ENCODE data around the gene SLC22A16.

Gene SLC22A16

DNA sequence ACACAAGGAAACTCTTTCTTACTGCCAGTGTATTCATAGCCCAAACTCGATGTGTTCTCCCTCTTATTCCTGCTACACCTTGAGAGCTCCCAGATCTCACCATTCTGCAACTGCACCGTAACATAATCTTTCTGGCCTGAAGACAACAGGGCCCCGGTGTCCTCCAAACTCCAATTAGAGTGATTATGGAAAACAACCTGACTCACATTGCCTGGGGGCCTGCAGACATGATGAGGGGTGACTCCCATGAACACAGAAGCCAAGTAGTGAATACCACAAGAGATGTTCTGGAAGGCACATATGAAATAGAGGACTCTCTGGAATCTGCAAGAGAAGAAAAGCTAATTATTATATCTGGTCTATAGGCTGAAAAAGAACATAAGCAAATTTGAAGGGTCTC, 19.7 kb downstream of the SLC22A16 start:
- H3K4me1 ChIP-seq (ENCODE audit: control insufficient read depth in 1 of 2, insufficient read depth in 2 of 2, low read length in 2 of 2) = no peaks in the 10 kb centered on the region
- H3K4me3 ChIP-seq (ENCODE audit: low read depth in 1 of 2, low read length in 2 of 2) = no peak overlapping the region
- peaks cover 0 to 5% of the 10 kb centered on the region in 2 donors for H3K9me3 ChIP-seq (ENCODE audit: control insufficient read depth in 1 of 2, low read length in 2 of 2)
- H3K36me3 ChIP-seq (ENCODE audit: control insufficient read depth in 1 of 2, insufficient read depth in 2 of 2, low read length in 2 of 2) = no peaks in the 10 kb centered on the region
- H3K27me3 ChIP-seq (ENCODE audit: control insufficient read depth in 1 of 2, insufficient read depth in 2 of 2, low read length in 2 of 2) = no peaks in the 10 kb centered on the region
- H3K27ac ChIP-seq (ENCODE audit: low read depth, low read length) = no peak overlapping the region
- no peak overlapping the region for H3K9ac ChIP-seq (ENCODE audit: low read depth in 1 of 2, low read length in 2 of 2)

DNA sequence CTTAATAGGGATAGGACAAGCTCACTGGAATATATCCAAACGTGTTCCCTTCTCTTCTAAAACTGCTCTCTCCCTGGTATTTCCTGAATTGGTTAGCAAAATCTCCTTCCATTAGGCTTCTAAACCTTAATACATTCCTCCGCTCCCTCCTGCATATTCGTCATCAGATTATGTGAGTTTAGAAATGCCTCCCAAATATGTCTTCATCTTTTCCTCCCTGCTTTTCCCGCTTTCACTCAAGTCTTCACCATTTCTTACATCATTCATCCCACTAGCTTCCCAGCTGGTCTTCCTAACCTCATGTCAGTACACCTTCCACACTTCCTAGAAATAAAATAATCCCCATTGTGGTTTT, 26.9 kb downstream of the SLC22A16 start:
- Histone ChIP-seq H3K9me3 (ENCODE audit: control insufficient read depth in 1 of 2, low read length in 2 of 2) (no peaks in the 10 kb centered on the region), H3K4me3 (ENCODE audit: low read depth in 1 of 2, low read length in 2 of 2) (no peak overlapping the region)

DNA sequence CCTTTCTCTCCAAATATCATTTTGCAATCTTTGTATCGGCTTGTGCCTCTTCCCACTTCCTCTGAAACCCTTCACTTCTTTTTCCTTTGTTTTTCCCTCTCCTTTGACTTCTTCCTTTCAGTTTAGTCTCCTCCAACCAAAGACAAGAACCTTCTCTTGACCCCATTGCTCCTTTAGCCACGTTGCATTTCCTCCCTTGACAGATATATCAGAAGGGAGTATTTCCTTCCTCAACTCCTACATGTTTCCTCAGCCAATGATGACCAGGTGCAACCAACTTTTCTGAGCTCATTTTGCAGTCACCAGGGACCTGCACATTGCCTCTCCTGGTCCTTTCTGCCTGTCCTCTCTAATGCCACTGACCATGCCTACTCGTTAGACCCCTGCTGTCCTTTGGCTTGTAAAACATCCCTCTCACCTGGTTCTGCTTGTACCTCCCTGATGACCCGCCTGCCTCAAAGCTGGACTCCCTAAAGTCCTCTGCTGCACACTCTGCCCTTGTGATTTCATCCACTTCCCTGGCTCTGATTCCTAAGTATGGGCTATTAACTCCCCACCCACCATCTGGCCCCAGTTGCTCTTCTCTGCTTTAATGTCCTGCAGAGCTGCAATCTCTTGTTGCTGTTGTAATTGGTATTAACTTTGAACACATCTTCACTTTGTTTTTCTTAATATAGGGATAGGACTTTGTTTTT, 27.4 kb downstream of the SLC22A16 start:
- no peak overlapping the region for H3K9ac ChIP-seq (ENCODE audit: low read depth in 1 of 2, low read length in 2 of 2)
- H3K4me3 ChIP-seq (ENCODE audit: low read depth in 1 of 2, low read length in 2 of 2) = no peak overlapping the region
- H3K36me3 ChIP-seq (ENCODE audit: control insufficient read depth in 1 of 2, insufficient read depth in 2 of 2, low read length in 2 of 2) = no peaks in the 10 kb centered on the region
- no peaks in the 10 kb centered on the region for H3K9me3 ChIP-seq (ENCODE audit: control insufficient read depth in 1 of 2, low read length in 2 of 2)
- no peaks in the 10 kb centered on the region for H3K4me1 ChIP-seq (ENCODE audit: control insufficient read depth in 1 of 2, insufficient read depth in 2 of 2, low read length in 2 of 2)
- no peaks in the 10 kb centered on the region for H3K27me3 ChIP-seq (ENCODE audit: control insufficient read depth in 1 of 2, insufficient read depth in 2 of 2, low read length in 2 of 2)
- no peak overlapping the region for H3K27ac ChIP-seq (ENCODE audit: low read depth, low read length)

More for the DNA sequence above, 26.9 kb downstream of the SLC22A16 start:
- no peaks in the 10 kb centered on the region for H3K27me3 ChIP-seq (ENCODE audit: control insufficient read depth in 1 of 2, insufficient read depth in 2 of 2, low read length in 2 of 2)
- no peak overlapping the region for H3K9ac ChIP-seq (ENCODE audit: low read depth in 1 of 2, low read length in 2 of 2)
- no peak overlapping the region for H3K27ac ChIP-seq (ENCODE audit: low read depth, low read length)
- no peaks in the 10 kb centered on the region for H3K36me3 ChIP-seq (ENCODE audit: control insufficient read depth in 1 of 2, insufficient read depth in 2 of 2, low read length in 2 of 2)
- H3K4me1 ChIP-seq (ENCODE audit: control insufficient read depth in 1 of 2, insufficient read depth in 2 of 2, low read length in 2 of 2) = no peaks in the 10 kb centered on the region

DNA sequence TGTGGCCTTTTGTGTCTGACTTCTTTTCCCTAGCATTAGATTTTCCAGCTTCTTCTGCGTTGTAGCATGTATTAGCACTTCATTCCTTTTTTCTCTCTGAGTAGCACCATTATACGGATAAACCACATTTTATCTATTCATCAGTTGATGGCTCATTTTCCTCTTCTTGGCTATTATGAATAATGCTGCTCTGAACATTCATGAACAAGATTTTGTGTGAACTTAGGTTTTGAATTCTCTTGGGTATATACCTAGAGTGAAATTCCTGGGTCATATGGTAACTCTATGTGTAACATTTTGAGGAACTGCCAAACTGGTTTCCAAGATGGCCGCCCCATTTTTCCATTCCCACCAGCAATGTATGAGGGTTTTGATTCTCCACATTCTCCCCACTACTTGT, 28.7 kb downstream of the SLC22A16 start:
- no peaks in the 10 kb centered on the region for H3K9me3 ChIP-seq (ENCODE audit: control insufficient read depth in 1 of 2, low read length in 2 of 2)
- H3K36me3 ChIP-seq (ENCODE audit: control insufficient read depth in 1 of 2, insufficient read depth in 2 of 2, low read length in 2 of 2) = no peaks in the 10 kb centered on the region
- H3K27ac ChIP-seq (ENCODE audit: low read depth, low read length) = no peak overlapping the region
- H3K4me1 ChIP-seq (ENCODE audit: control insufficient read depth in 1 of 2, insufficient read depth in 2 of 2, low read length in 2 of 2) = no peaks in the 10 kb centered on the region
- no peak overlapping the region for H3K9ac ChIP-seq (ENCODE audit: low read depth in 1 of 2, low read length in 2 of 2)
- H3K4me3 ChIP-seq (ENCODE audit: low read depth in 1 of 2, low read length in 2 of 2) = no peak overlapping the region
- no peaks in the 10 kb centered on the region for H3K27me3 ChIP-seq (ENCODE audit: control insufficient read depth in 1 of 2, insufficient read depth in 2 of 2, low read length in 2 of 2)

DNA sequence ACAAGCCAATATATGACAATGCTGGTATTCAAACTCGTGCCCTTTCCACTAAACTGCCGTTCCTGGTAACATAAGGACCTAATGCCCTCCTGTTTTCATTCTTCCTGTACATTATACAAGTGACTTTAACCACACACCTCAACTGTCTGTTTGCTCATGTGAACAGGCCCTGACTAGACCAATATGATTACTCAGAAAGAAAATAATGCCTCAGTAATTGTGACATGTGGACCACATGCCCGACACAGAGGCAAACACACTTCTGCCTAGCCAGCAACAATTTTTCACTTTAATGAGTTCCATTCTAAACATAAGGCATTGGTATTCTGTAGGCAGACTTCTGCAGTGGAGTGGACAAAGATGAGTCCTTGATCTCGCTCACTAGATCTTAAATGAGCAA, 30.0 kb downstream of the SLC22A16 start:
- H3K9ac ChIP-seq (ENCODE audit: low read depth in 1 of 2, low read length in 2 of 2) = no peak overlapping the region
- H3K4me1 ChIP-seq (ENCODE audit: control insufficient read depth in 1 of 2, insufficient read depth in 2 of 2, low read length in 2 of 2) = no peaks in the 10 kb centered on the region
- no peak overlapping the region for H3K27ac ChIP-seq (ENCODE audit: low read depth, low read length)
- no peaks in the 10 kb centered on the region for H3K9me3 ChIP-seq (ENCODE audit: control insufficient read depth in 1 of 2, low read length in 2 of 2)
- H3K4me3 ChIP-seq (ENCODE audit: low read depth in 1 of 2, low read length in 2 of 2) = no peak overlapping the region
- H3K27me3 ChIP-seq (ENCODE audit: control insufficient read depth in 1 of 2, insufficient read depth in 2 of 2, low read length in 2 of 2) = no peaks in the 10 kb centered on the region
- no peaks in the 10 kb centered on the region for H3K36me3 ChIP-seq (ENCODE audit: control insufficient read depth in 1 of 2, insufficient read depth in 2 of 2, low read length in 2 of 2)

DNA sequence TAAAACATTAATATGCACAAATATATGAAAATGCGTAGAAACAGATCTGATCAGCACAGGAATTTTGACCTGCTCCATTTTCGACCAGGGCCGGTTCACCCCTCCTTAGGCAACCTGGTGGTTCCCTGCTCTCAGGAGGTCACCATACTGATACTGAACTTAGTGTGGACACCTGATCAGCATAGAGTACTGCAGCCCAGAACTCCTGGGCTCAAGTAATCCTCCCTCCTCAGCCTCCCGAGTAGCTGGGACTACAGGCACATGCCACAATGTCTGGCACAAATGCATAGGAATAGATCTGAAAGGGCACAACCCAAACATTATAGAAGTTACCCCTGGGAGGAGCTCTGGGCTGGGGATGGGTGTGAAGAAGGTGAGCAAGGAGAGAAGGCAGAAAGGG, 36.4 kb downstream of the SLC22A16 start:
- no peaks in the 10 kb centered on the region for H3K27me3 ChIP-seq (ENCODE audit: control insufficient read depth in 1 of 2, insufficient read depth in 2 of 2, low read length in 2 of 2)
- no peaks in the 10 kb centered on the region for H3K36me3 ChIP-seq (ENCODE audit: control insufficient read depth in 1 of 2, insufficient read depth in 2 of 2, low read length in 2 of 2)
- no peak overlapping the region for H3K27ac ChIP-seq (ENCODE audit: low read depth, low read length)
- H3K9me3 ChIP-seq (ENCODE audit: control insufficient read depth in 1 of 2, low read length in 2 of 2) = no peaks in the 10 kb centered on the region
- H3K9ac ChIP-seq (ENCODE audit: low read depth in 1 of 2, low read length in 2 of 2) = no peak overlapping the region
- H3K4me3 ChIP-seq (ENCODE audit: low read depth in 1 of 2, low read length in 2 of 2) = no peak overlapping the region
- no peaks in the 10 kb centered on the region for H3K4me1 ChIP-seq (ENCODE audit: control insufficient read depth in 1 of 2, insufficient read depth in 2 of 2, low read length in 2 of 2)

DNA sequence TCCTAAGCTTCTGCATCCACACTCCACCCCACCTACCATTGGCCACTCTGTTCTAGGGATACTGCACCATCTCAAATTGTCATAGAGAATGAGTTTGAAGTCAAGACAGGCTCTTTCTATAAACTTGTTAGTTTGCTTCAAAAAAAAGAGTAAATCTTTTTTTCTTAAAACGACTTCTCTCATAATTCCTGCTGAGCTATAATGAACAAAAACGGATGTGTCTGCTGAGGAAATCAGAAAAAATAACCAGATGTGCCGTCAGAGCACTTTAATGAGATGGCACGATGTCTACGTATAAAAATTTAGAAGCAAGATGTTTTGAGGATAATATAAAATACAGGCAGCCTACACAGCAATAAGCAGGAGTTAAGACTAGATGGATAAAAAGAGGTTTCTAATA, 37.1 kb downstream of the SLC22A16 start:
- Histone ChIP-seq H3K4me3 (ENCODE audit: low read depth in 1 of 2, low read length in 2 of 2) (no peak overlapping the region), H3K27ac (ENCODE audit: low read depth, low read length) (no peak overlapping the region), H3K4me1 (ENCODE audit: control insufficient read depth in 1 of 2, insufficient read depth in 2 of 2, low read length in 2 of 2) (no peaks in the 10 kb centered on the region), H3K9ac (ENCODE audit: low read depth in 1 of 2, low read length in 2 of 2) (no peak overlapping the region), H3K27me3 (ENCODE audit: control insufficient read depth in 1 of 2, insufficient read depth in 2 of 2, low read length in 2 of 2) (no peaks in the 10 kb centered on the region), H3K9me3 (ENCODE audit: control insufficient read depth in 1 of 2, low read length in 2 of 2) (no peaks in the 10 kb centered on the region), H3K36me3 (ENCODE audit: control insufficient read depth in 1 of 2, insufficient read depth in 2 of 2, low read length in 2 of 2) (no peaks in the 10 kb centered on the region)

DNA sequence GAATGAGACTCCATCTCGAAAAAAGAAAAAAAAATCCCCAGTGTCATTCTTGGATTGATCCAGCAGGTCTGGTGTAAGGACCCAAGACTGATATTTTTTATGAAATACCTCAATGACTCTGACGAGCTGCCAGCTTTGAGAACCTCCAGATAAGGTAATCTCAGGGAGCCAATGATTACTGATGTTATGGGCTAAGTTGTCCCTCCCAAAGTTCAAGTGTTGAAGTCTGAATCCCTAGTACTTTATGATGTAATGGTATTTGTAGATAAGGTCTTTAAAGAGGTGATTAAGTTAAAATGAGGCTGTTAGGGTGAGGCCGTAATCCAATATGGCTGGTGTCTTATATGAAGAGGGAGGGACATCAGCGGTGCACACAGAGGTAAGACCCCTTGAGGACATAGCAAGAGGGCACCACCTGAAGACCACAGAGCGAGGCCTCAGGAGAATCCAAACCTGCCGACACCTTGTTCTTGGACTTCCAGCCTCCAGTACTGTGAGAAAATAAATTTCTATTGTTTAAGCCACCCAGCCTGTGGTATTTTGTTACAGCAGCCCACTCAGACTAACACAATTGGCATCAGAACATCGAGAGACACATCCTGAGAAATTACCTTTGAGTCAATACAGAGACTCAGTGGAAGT, 41.3 kb downstream of the SLC22A16 start:
- Histone ChIP-seq H3K9me3 (ENCODE audit: control insufficient read depth in 1 of 2, low read length in 2 of 2) (no peaks in the 10 kb centered on the region), H3K27me3 (ENCODE audit: control insufficient read depth in 1 of 2, insufficient read depth in 2 of 2, low read length in 2 of 2) (no peaks in the 10 kb centered on the region), H3K27ac (ENCODE audit: low read depth, low read length) (no peak overlapping the region), H3K9ac (ENCODE audit: low read depth in 1 of 2, low read length in 2 of 2) (no peak overlapping the region), H3K36me3 (ENCODE audit: control insufficient read depth in 1 of 2, insufficient read depth in 2 of 2, low read length in 2 of 2) (no peaks in the 10 kb centered on the region), H3K4me1 (ENCODE audit: control insufficient read depth in 1 of 2, insufficient read depth in 2 of 2, low read length in 2 of 2) (no peaks in the 10 kb centered on the region), H3K4me3 (ENCODE audit: low read depth in 1 of 2, low read length in 2 of 2) (no peak overlapping the region)

DNA sequence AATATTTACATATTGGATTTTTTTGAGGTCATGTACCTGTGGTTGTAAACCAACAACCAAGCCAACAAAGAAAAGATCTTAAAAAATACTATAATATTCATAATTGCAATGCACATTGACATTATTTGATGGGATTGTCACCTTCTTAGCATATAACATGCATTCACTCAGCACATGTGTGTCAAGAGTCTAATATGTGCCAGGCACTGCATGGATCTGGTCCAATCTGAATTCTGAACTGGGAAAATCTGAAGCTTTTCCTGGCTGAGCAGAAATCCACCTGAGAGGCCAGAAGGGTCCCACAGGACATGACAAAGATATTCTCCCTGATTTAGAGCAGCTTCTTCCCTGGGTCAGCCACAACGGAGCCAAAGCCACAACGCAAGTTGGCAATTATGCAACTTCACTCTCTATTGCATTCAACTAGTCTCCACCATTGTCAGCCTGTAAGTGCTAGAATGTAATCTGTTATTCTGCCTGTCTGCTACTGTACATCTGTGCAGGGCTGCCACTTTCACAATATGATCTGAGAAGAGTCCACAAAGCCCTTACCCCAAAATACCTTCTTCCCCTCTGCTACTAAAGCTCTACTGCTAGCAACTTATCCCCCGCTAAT, 44.0 kb downstream of the SLC22A16 start:
- Histone ChIP-seq H3K4me3 (ENCODE audit: low read depth in 1 of 2, low read length in 2 of 2) (no peak overlapping the region), H3K9ac (ENCODE audit: low read depth in 1 of 2, low read length in 2 of 2) (no peak overlapping the region), H3K4me1 (ENCODE audit: control insufficient read depth in 1 of 2, insufficient read depth in 2 of 2, low read length in 2 of 2) (no peaks in the 10 kb centered on the region), H3K9me3 (ENCODE audit: control insufficient read depth in 1 of 2, low read length in 2 of 2) (no peaks in the 10 kb centered on the region), H3K27me3 (ENCODE audit: control insufficient read depth in 1 of 2, insufficient read depth in 2 of 2, low read length in 2 of 2) (no peaks in the 10 kb centered on the region), H3K36me3 (ENCODE audit: control insufficient read depth in 1 of 2, insufficient read depth in 2 of 2, low read length in 2 of 2) (no peaks in the 10 kb centered on the region), H3K27ac (ENCODE audit: low read depth, low read length) (no peak overlapping the region)

DNA sequence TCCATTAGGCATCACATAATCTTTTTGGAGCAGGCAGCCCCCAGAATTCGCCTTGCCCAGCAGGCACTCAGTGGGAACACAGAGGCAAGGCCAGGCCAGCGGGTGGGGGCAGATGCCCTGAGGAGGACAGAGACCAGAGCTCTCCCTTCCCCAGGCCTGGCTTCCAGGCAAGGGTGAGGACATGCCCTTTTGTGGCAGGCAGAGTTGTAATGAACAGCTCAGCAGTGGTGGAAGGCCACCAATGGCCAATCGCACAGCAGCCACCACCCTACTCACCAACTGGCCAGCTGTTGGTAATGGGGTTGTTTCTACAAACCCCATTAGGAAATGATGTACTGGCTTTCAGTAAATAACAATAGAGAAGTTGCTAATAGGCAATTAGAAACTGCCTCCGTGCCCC, 45.7 kb downstream of the SLC22A16 start:
- no peak overlapping the region for H3K4me3 ChIP-seq (ENCODE audit: low read depth in 1 of 2, low read length in 2 of 2)
- no peaks in the 10 kb centered on the region for H3K4me1 ChIP-seq (ENCODE audit: control insufficient read depth in 1 of 2, insufficient read depth in 2 of 2, low read length in 2 of 2)
- no peak overlapping the region for H3K27ac ChIP-seq (ENCODE audit: low read depth, low read length)
- H3K27me3 ChIP-seq (ENCODE audit: control insufficient read depth in 1 of 2, insufficient read depth in 2 of 2, low read length in 2 of 2) = no peaks in the 10 kb centered on the region
- H3K9me3 ChIP-seq (ENCODE audit: control insufficient read depth in 1 of 2, low read length in 2 of 2) = no peaks in the 10 kb centered on the region
- H3K9ac ChIP-seq (ENCODE audit: low read depth in 1 of 2, low read length in 2 of 2) = no peak overlapping the region
- H3K36me3 ChIP-seq (ENCODE audit: control insufficient read depth in 1 of 2, insufficient read depth in 2 of 2, low read length in 2 of 2) = no peaks in the 10 kb centered on the region

Data from duodenal mucosa (tissue), 2 donors.